Measurements from ENCODE around the gene UBXN4.
"Not testable (repeated sequence)": the region's sequence is repeated elsewhere in the genome, so short reads cannot be mapped to it uniquely, and the experiment has no call there.

Gene UBXN4, protein sequence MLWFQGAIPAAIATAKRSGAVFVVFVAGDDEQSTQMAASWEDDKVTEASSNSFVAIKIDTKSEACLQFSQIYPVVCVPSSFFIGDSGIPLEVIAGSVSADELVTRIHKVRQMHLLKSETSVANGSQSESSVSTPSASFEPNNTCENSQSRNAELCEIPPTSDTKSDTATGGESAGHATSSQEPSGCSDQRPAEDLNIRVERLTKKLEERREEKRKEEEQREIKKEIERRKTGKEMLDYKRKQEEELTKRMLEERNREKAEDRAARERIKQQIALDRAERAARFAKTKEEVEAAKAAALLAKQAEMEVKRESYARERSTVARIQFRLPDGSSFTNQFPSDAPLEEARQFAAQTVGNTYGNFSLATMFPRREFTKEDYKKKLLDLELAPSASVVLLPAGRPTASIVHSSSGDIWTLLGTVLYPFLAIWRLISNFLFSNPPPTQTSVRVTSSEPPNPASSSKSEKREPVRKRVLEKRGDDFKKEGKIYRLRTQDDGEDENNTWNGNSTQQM

DNA sequence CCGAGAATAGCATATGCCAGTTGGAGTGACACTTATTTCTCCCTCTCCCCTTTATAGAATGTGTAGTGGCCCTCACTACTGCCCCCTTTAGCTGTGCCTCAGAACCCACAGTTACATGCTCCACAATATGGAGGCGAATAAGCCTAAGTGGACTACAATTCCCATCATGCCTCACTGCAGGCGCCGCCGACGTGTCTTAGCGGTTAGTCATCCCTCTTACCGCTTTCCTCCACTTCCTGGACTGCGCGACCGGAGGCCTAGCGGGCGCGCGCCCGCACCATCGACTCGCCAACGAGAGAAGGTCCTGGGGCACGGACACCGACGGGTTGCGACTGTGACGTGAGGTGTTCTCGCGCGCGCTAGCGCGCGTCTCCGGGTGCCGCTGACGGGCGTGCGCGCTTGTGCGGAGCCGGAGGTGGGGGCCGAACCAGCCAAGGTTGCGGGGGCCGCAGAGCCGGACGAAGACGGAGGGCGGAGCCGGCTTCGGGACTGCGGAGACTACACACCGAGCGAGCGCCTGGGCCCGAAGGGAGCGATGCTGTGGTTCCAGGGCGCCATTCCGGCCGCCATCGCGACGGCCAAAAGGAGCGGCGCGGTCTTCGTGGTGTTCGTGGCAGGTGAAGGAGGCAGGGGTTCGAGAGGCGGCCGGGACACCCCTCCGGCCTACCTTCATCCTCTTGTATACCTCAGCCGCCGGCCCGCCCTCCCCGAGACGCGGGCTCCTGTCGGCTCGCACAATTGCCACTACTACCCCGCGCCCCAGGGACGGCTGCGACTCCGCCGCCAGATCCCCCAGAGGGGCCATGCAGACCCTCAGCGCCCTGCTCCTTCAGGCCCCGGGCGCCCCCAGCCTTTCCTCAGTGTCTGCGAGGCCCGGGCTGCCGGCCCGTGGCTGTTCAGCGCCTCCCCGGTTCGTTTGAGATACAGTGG lies at the start of gene UBXN4:
TSS of gene UBXN4 (plus strand) at position 461 of the 930 bp plus-strand sequence. CDS start at position 536, 75 bp downstream.
- peak; percentile 99 for DNase-seq

DNA sequence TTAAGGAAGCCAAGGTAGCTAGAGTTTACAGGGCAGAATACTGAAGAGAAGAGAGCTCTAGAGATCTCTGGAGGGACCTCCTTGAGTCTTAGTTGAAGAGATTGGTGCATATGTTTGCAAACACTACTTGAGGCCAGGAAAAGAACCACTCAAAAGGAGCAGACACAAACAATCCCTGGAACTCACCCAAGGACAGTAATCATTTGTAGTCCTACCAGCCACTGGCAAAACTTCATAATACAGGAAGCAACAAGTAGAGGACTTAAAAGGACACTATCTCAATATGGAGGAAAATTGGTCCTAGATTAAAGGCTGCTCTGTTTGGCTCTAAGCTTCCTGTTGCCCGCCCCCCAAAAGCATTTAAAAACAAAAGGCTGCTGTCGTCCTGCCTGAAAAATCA lies 46.9 kb upstream of the UBXN4 start:
- no peak for DNase-seq

- no peak for DNase-seq
These were observed 42.8 kb upstream of the UBXN4 start for GRCh38 chr2:135698838-135699237.

- DNase-seq, result no peak
These were observed 40.2 kb upstream of the UBXN4 start for GRCh38 chr2:135701442-135701841.

- DNase-seq, result no peak
These were observed 38.4 kb upstream of the UBXN4 start for GRCh38 chr2:135703300-135703699.

DNA sequence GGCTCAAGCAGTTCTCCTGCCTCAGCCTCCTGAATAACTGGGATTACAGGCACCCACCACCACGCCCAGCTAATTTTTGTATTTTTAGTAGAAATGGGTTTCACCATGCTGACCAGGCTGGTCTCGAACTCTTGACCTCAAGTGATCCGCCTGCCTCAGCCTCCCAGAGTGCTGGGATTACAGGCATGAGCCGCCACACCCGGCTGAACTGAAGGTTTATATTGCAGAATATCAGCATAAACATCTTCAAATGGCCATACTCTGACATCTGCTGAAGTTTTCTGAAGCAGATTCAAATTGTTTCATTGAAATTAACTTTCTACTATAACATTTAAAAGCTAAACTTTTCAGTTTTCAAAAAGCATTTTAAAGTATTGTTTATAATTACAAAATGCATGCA lies 37.6 kb upstream of the UBXN4 start:
- DNase-seq, result not testable (repeated sequence)

- no peak for DNase-seq
These were observed 33.5 kb upstream of the UBXN4 start for GRCh38 chr2:135708159-135708558.

DNA sequence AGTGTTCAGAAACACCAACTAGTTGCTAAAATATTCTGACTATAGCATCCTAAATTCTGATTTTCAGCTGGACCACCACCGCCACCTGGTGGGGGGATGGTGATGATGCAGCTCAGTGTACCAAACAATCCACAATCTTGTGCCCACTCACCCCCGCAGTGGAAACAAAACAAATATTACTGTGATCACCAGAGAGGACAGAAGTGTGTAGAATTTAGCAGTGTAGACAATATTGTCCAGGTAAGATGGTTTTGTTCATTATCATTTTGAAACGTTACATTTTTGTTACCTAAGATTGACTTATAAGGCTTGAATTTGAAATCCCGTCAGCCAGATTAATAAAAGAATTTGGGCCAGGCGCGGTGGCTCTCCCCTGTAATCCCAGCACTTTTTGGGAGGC lies 31.7 kb upstream of the UBXN4 start:
- no peak for DNase-seq

DNA sequence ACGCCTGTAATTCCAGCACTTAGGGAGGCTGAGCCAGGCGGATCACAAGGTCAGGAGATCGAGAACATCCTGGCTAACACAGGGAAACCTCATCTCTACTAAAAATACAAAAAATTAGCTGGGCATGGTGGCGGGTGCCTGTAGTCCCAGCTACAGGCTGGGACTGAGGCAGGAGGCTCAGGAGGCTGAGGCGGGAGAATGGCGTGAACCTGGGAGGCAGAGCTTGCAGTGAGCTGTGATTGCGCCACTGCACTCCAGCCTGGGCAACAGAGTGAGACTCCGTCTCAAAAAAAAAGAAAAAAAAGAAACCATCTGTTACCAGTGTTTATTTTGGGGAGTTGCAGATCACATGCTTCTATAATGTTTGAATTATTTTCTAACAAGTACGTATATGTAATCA lies 26.6 kb upstream of the UBXN4 start:
- DNase-seq, result not testable (repeated sequence)

- DNase-seq, result peak; percentile 16
These were observed 13.5 kb upstream of the UBXN4 start for GRCh38 chr2:135728064-135728743.

GRCh38 chr2:135732561-135732960 lies 9.1 kb upstream of the UBXN4 start:
- DNase-seq, result no peak

- no peak for DNase-seq
These were observed 8.6 kb upstream of the UBXN4 start for GRCh38 chr2:135733045-135733444.

- no peak for DNase-seq
These were observed 5.1 kb upstream of the UBXN4 start for GRCh38 chr2:135736546-135736945.

DNA sequence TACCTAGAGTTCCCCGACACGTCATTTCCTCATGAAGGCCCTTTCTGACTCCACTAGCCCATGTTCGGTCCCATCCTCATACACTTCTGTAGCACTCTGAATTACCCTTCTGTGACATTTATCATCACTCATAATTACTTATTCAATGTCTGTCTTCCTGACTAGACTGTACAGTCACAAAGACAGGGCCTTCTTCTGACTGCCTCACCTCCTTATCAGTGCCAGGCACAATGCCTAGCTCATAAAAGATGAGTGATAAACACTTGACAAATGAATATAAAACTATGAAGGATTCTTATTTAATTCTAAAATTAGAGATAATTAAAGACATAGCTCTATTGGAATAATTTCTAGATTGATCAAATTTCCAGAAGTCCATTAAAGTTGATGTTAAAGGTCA lies 1.4 kb upstream of the UBXN4 start:
- no peak for DNase-seq

DNA sequence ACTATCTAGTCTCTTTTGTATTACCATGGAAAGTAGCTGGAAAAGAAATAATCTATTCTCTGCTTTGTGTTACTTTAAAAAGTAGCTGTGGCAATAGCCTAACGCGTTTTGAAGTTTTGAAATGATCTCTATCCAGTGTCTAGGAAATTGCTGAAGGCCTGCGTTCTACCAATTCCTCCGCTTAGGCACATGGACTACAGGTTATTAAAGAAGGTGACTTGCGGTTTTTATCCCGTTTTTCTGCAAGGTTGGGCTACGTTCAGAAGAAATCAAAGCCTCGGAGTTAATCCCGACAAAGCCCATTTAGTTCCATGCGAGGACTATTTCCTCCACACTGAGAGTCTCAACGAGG lies 636 bp upstream of the UBXN4 start:
- DNase-seq, result no peak

- DNase-seq, result peak; percentile 66
These were observed 686 bp downstream of the UBXN4 start for GRCh38 chr2:135742325-135742757.

DNA sequence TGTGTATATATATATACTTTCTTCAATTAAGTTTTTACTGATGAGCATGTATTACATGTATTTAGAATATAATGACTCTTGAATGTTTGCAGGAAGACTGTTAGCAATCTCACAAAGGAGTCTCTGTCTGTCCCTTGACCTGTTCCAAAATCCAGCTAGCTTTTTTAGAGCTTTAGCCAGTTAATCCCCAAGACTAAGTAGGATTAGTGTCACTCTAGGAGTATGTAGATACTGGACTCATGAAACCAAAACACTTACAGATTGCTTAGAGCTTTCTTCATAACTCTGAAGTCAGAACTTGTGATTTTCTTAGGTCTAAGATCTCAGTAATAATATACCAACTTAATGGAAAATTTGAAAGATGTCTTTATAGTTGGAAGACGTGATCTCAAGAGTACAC lies 2.2 kb downstream of the UBXN4 start:
- DNase-seq, result no peak

DNA sequence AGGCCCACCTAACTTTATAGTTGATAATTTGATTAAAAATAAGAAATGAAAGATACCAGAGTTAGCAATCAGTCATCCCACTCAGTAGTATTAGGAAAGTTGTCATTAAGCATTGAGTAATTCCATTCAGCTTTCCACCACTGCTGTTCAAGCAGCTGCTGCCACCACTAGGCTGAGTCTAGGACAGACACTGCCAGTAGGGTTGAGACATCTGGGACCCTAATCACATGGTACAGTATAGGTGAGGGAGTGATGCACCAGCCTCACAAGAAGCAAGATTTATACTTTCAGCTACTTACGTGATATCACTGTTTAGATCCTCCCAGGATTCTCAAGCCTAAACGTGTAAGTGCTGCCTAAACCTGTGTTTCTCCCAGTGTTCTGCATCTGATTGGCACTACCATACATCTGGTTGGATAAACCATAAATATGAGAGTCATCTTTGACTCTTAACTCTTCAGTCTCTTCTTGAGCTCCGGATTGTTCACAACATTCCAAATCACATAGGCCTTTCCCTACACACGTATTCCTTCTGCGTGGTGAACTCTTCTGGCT lies 3.2 kb downstream of the UBXN4 start:
- peak; percentile 49 for DNase-seq

DNA sequence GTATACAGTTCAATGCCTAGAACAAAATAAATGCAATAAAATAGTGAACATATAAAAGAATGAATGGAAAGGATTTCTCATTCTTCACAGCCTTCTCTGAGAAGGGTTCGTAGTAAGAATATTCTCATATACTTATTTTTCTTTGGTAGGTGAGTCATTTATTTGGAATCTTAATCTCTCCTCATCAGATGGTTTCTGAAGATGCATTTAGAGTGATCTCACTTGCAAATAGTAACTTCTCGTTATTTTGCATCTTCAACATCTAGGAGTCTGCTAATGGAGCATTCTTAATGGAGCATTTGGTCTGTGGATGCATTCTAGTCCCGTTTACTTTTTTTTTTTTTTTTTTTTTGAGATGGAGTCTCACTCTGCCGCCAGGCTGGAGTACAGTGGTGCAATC lies 3.9 kb downstream of the UBXN4 start:
- DNase-seq, result no peak

- no peak for DNase-seq
These were observed 13.9 kb downstream of the UBXN4 start for GRCh38 chr2:135755573-135755972.

GRCh38 chr2:135756692-135757091 lies 15.0 kb downstream of the UBXN4 start:
- DNase-seq, result no peak

DNA sequence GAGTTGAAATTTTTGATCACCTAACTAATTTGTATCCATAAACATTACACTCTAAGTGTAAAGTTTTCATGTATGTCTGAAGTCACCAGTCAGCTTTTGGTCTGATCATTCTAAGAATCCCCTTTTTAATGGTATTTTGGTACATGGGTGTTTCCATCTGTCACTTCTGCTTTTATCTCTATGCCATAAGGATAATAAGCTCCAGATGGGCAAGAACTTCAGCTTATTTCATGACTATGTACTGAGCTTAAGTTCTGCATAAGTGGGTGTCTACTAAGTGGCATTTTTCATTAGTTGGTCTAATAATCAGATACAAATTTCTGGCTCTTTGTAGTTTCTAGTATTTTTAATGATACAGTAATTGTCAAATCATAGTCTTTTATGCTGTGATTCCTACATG lies 20.4 kb downstream of the UBXN4 start:
- peak; percentile 24 for DNase-seq

DNA sequence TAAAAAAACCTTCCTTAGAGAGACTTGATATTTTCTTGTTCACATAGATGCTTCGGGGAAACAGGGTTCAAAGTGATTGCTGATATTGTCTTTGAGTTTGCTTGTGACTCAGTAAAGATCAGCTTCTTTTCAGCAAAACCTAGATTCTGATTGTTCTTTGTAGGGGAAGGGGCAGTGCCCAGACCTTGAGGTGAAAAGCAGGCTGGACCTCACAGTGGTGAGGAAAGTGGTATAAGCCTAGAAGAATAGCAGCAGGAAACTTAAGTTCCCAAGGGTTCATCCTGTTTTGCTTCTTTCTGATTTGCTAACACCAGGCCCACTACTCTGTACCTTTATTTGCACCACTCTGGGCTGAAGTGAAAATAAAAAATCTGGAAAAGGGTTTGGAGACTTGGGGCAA lies 20.9 kb downstream of the UBXN4 start:
- no peak for DNase-seq

Data from NCI-H2171 treated with DMSO at 0.1 percent for 48 hours (cell line).